Caki2 (cell line): ENCODE measurements around the gene ICA1. TPM values are rescaled to one million over a fixed set of nuclear protein-coding genes. Genes with fewer than 3 reads are reported as not detected.

ENCODE experiments used
- DNase-seq: peaks from one replicate; pipeline ENCODE4 v3.0.0-alpha.2; 2015; ENCODE audit warnings: low read depth
- in situ Hi-C: cut with HindIII; loops from 2 replicates; pipeline ENCODE4 v1.10.0; 2016; ENCODE audit warnings: low sequenced_read_pairs, low pct_unique_long_range_greater_than_20kb, mixed read lengths
- total RNA-seq: library from RNA; depleted of rRNA; stranded (reverse); fragments of >200 nt; shearing (Covaris generic); gene quantifications from 2 replicates; pipeline ENCODE4 v1.2.3, GENCODE V29; 2014; ENCODE audit warnings: low replicate concordance

Gene ICA1
- total RNA-seq, 1 experiment from 2014 or later = 2.1 TPM

GRCh38 chr7:8236780-8237407 is 25.1 kb downstream of the ICA1 start:
- DNase-seq = no peak
- in situ Hi-C loops = no loop called here

- no peak for DNase-seq
- in situ Hi-C loops = no loop called here
Observed at GRCh38 chr7:8232999-8233847, 28.7 kb downstream of the ICA1 start.

- no peak for DNase-seq
- in situ Hi-C loops = no loop called here
Observed at GRCh38 chr7:8229927-8230326, 32.0 kb downstream of the ICA1 start.

GRCh38 chr7:8228766-8229674 is 32.9 kb downstream of the ICA1 start:
- in situ Hi-C loops = no loop called here
- no peak for DNase-seq

GRCh38 chr7:8228068-8228467 is 33.9 kb downstream of the ICA1 start:
- DNase-seq = no peak
- in situ Hi-C loops = no loop called here

GRCh38 chr7:8227261-8227660 is 34.7 kb downstream of the ICA1 start:
- in situ Hi-C loops = no loop called here
- DNase-seq = no peak

GRCh38 chr7:8226501-8226900 is 35.5 kb downstream of the ICA1 start:
- in situ Hi-C loops = no loop called here
- DNase-seq = no peak

GRCh38 chr7:8221567-8221966 is 40.4 kb downstream of the ICA1 start:
- no peak for DNase-seq
- in situ Hi-C loops = no loop called here

- no peak for DNase-seq
- in situ Hi-C loops = no loop called here
Observed at GRCh38 chr7:8221101-8221495, 40.9 kb downstream of the ICA1 start.

- DNase-seq = no peak
- in situ Hi-C loops = no loop called here
Observed at GRCh38 chr7:8220376-8221100, 41.4 kb downstream of the ICA1 start.

GRCh38 chr7:8217200-8218068 is 44.5 kb downstream of the ICA1 start:
- peak; percentile 35 for DNase-seq
- in situ Hi-C loops = no loop called here

- in situ Hi-C loops = no loop called here
- no peak for DNase-seq
Observed at GRCh38 chr7:8216334-8216690, 45.7 kb downstream of the ICA1 start.

- DNase-seq = no peak
- in situ Hi-C loops = no loop called here
Observed at GRCh38 chr7:8215648-8216333, 46.2 kb downstream of the ICA1 start.

- in situ Hi-C loops = no loop called here
- no peak for DNase-seq
Observed at GRCh38 chr7:8214244-8214824, 47.6 kb downstream of the ICA1 start.

- in situ Hi-C loops = no loop called here
- no peak for DNase-seq
Observed at GRCh38 chr7:8213381-8213780, 48.6 kb downstream of the ICA1 start.

GRCh38 chr7:8212638-8213037 is 49.3 kb downstream of the ICA1 start:
- DNase-seq = no peak
- in situ Hi-C loops = no loop called here

GRCh38 chr7:8211725-8212096 is 50.3 kb downstream of the ICA1 start:
- DNase-seq = no peak
- in situ Hi-C loops = no loop called here
